ENCODE results near the gene HOXD3. TPM values are rescaled to one million over a fixed set of nuclear protein-coding genes. Genes with fewer than 3 reads are reported as not detected.

HOXD3 gene
- total and polyA plus RNA-seq, 2 of the 8 experiments (the other 6 are each of a cell fraction or from before 2014, with no cell fraction given): not detected

DNA sequence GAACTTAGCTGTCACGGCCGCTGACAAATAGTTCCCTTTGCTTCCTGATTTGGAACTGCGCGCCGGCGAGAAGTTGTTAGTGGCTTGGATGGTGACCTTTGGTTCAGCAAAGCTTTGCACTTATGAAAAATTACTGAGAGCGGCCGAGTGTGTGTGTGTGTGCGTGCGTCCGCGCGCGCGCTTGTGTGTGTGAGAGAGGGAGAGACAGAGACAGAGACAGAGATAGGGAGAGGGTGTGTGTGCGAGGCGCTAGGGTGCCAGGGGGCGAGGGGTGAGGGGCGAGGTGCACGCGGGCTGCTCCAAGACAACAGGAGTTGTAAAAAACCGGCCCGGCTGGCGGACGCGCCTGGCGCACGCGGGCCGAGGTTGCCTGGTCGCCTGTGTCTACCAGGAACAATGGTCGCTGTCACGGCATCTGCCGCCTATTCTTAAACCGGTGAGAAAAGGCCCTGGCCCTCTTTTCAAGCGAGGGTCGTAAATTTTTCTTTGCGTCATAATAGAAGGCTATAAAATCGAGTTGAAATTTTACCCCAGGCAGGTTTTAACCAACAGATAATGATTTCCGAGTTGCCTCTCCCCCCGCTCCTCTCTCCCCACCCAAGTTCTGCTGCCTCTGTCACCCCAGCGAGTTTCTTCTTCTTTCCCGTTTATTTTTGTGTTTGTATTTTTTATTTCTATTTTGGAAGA is 535 bp downstream of the HOXD3 start:
- Histone ChIP-seq H3K79me1 (ENCODE audit: low read depth, low read length) (no peaks in the 10 kb centered on the region), H4K8ac (ENCODE audit: extremely low read depth, insufficient read depth, low read length) (no peak overlapping the region), H4K20me1 (replicated peaks in 1 of 2; ENCODE audit: control insufficient read depth in 1 of 2, insufficient read depth in 2 of 2, low read length in 2 of 2) (peaks cover 27 to 45% of the 10 kb centered on the region in 2 experiments), H3K4me3 (ENCODE audit: extremely low read depth in 1 of 4, insufficient read depth in 2 of 4, low read depth in 3 of 4, low read length in 4 of 4) (no peak overlapping the region; a peak in 1 of 8 replicates), H3K79me2 (ENCODE audit: control insufficient read depth in 1 of 2, insufficient read depth in 2 of 2, low read length in 2 of 2) (no peaks in the 10 kb centered on the region), H2BK20ac (ENCODE audit: low read length) (no peak overlapping the region), H2AFZ (ENCODE audit: low read length) (no peak overlapping the region), H3K23ac (ENCODE audit: insufficient read length) (no peak overlapping the region), H3K27me3 (replicated peaks in 1 of 4; ENCODE audit: control insufficient read depth in 3 of 4, extremely low read depth in 1 of 4, insufficient read depth in 3 of 4, low read length in 3 of 4) (peaks cover 98 to 100% (median 100%) of the 10 kb centered on the region in 4 experiments), H2BK15ac (ENCODE audit: low read length) (no peak overlapping the region), H3K14ac (ENCODE audit: insufficient read length) (no peak overlapping the region), H4K5ac (ENCODE audit: insufficient read length, low read depth, low read length) (no peak overlapping the region), H3K56ac (replicated peaks; ENCODE audit: insufficient read length, low read depth, low read length) (no peak overlapping the region), H3K4ac (replicated peaks; ENCODE audit: insufficient read length, low read depth, low read length) (no peak overlapping the region), H2AK5ac (ENCODE audit: low read depth, low read length) (no peak overlapping the region), H4K91ac (replicated peaks; ENCODE audit: insufficient read length, low read length) (no peak overlapping the region), H3K9me3 (ENCODE audit: insufficient read depth in 2 of 2, low read depth in 1 of 2, low read length in 1 of 2) (no peaks in the 10 kb centered on the region), H3K9ac (replicated peaks in 1 of 4; ENCODE audit: extremely low read depth in 1 of 4, low read depth in 3 of 4, low read length in 3 of 4) (no peak overlapping the region), H3K4me1 (replicated peaks in 1 of 4; ENCODE audit: control insufficient read depth in 3 of 4, insufficient read depth in 4 of 4, low read length in 3 of 4) (peaks cover 0 to 9% (median 6%) of the 10 kb centered on the region in 4 experiments; a peak in 5 of 7 replicates), H3K18ac (ENCODE audit: extremely low read depth, low read length) (no peak overlapping the region), H2BK5ac (ENCODE audit: low read depth, low read length) (no peak overlapping the region), H3K4me2 (ENCODE audit: insufficient read depth in 1 of 2, low read depth in 2 of 2, low read length in 2 of 2) (no peak overlapping the region), H3K27ac (ENCODE audit: low read depth, low read length) (no peak overlapping the region), H2BK120ac (replicated peaks; ENCODE audit: low read depth, low read length) (no peak overlapping the region), H3K36me3 (ENCODE audit: control insufficient read depth in 2 of 4, insufficient read depth in 4 of 4, low read length in 3 of 4) (peaks cover 0 to 10% (median 0%) of the 10 kb centered on the region in 4 experiments; a peak in 1 of 8 replicates), H2BK12ac (ENCODE audit: low read depth, low read length) (no peak overlapping the region), H3K23me2 (ENCODE audit: low read depth, low read length) (no peaks in the 10 kb centered on the region)
- DNase-seq (ENCODE audit: low read depth in 1 of 2, low spot score in 2 of 2) (peak in 1 of 2 experiments; percentile 66), FAIRE-seq (no peak)
- ChIA-PET POLR2A (ENCODE audit: partially characterized antibody) (interaction anchor here (1.0 kb wide), 1 partner anchor 15 kb away, joined by 3 read pairs; no protein-coding TSS in a partner anchor), CTCF (ENCODE audit: partially characterized antibody) (interaction anchor here (1.1 to 1.4 kb wide), 3 partner anchors 15 to 31 kb away, joined by 3 to 5 read pairs (median 4); no protein-coding TSS in a partner anchor)
- WGBS, 2 experiments (ENCODE audit: extremely low coverage in 1 of 2, insufficient coverage in 1 of 2, insufficient read length in 1 of 2, insufficient replicate concordance in 2 of 2, low coverage in 1 of 2, low lambda C conversion rate in 2 of 2, missing lambda C conversion rate in 1 of 2): 5% methylated on average over 42 of the region's 43 CpGs; no CpG with 5 or more reads in 1 of the 2 experiments
- TF ChIP-seq MAFK (IDR thresholded peaks at IDR 0.05; ENCODE audit: low read depth, low read length): no peak
- TF ChIP-seq, protein P1, sequence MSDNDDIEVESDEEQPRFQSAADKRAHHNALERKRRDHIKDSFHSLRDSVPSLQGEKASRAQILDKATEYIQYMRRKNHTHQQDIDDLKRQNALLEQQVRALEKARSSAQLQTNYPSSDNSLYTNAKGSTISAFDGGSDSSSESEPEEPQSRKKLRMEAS (IDR thresholded peaks at IDR 0.05): peak; percentile 41
- TF ChIP-seq RNF2 (IDR thresholded peaks at IDR 0.05; ENCODE audit: borderline replicate concordance, low read depth, low read length, missing control alignments, poor library complexity, severe bottlenecking): peak; percentile 99
- TF ChIP-seq, protein P2, sequence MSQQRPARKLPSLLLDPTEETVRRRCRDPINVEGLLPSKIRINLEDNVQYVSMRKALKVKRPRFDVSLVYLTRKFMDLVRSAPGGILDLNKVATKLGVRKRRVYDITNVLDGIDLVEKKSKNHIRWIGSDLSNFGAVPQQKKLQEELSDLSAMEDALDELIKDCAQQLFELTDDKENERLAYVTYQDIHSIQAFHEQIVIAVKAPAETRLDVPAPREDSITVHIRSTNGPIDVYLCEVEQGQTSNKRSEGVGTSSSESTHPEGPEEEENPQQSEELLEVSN (IDR thresholded peaks at IDR 0.05): 0 out of 2 replicates have a peak, but pooled peaks have one; percentile 12
- TF ChIP-seq EZH2 (IDR thresholded peaks at IDR 0.05; ENCODE audit: low read depth, low read length, severe bottlenecking): peak; percentile 100
- TF ChIP-seq, protein P3, sequence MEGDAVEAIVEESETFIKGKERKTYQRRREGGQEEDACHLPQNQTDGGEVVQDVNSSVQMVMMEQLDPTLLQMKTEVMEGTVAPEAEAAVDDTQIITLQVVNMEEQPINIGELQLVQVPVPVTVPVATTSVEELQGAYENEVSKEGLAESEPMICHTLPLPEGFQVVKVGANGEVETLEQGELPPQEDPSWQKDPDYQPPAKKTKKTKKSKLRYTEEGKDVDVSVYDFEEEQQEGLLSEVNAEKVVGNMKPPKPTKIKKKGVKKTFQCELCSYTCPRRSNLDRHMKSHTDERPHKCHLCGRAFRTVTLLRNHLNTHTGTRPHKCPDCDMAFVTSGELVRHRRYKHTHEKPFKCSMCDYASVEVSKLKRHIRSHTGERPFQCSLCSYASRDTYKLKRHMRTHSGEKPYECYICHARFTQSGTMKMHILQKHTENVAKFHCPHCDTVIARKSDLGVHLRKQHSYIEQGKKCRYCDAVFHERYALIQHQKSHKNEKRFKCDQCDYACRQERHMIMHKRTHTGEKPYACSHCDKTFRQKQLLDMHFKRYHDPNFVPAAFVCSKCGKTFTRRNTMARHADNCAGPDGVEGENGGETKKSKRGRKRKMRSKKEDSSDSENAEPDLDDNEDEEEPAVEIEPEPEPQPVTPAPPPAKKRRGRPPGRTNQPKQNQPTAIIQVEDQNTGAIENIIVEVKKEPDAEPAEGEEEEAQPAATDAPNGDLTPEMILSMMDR (IDR thresholded peaks at IDR 0.05; ENCODE audit: control extremely low read depth in 1 of 3, insufficient read depth in 1 of 3, low read depth in 1 of 3, low read length in 3 of 3): no peak
- peak; percentile 100 for TF ChIP-seq SUZ12 (IDR thresholded peaks at IDR 0.05; ENCODE audit: low read length)
